Cardiac muscle cell (in vitro differentiated cells and primary cell): ENCODE measurements around the gene ZBTB46. TPM values are rescaled to one million over a fixed set of nuclear protein-coding genes. Genes with fewer than 3 reads are reported as not detected.

Experiments
- DNase-seq, 2 donors: peaks; one replicate each; pipeline versions ENCODE4 v3.0.0 to v3.0.0-alpha.2; 2010 to 2017; ENCODE audit warnings: low read depth in 1 of 2, low spot score in 1 of 2
- H3K27ac ChIP-seq: fragments of 200-600 bp; sonication (generic); 2 replicates; pipeline ENCODE4 v1.5.1; 2016
- H3K27me3 ChIP-seq: fragments of 200-600 bp; sonication (generic); 2 replicates; pipeline ENCODE4 v1.6.0; 2016; ENCODE audit warnings: control low read depth
- H3K36me3 ChIP-seq: fragments of 200-600 bp; sonication (generic); 2 replicates; pipeline ENCODE4 v1.5.1; 2016; ENCODE audit warnings: control low read depth
- H3K4me1 ChIP-seq: fragments of 200-600 bp; sonication (generic); 2 replicates; pipeline ENCODE4 v1.8.1; 2017; ENCODE audit warnings: low read depth, mild to moderate bottlenecking, mixed run types
- H3K4me3 ChIP-seq: fragments of 200-600 bp; sonication (generic); 2 replicates; pipeline ENCODE4 v1.5.1; 2016; ENCODE audit warnings: mild to moderate bottlenecking
- H3K9me3 ChIP-seq: fragments of 200-600 bp; sonication (generic); 2 replicates; pipeline ENCODE4 v1.5.1; 2017; ENCODE audit warnings: low read depth, mild to moderate bottlenecking, control low read depth
- CTCF ChIP-seq: IDR thresholded peaks from 2 replicates; pipeline ENCODE4 v1.5.1; 2012; ENCODE audit warnings: low read depth, mild to moderate bottlenecking, low read length
- polyA plus RNA-seq: library from polyadenylated mRNA; unstranded; fragments of >200 nt; fragmentation: Nextera tagmentation; extraction: Ambion mirVana; gene quantifications from 2 replicates; pipeline ENCODE4 v1.2.1, GENCODE V29; 2016
- total RNA-seq: library from RNA; depleted of rRNA; stranded (reverse); fragments of >200 nt; gene quantifications from 2 replicates; pipeline ENCODE4 v1.2.3, GENCODE V29; 2016

Gene ZBTB46
- total and polyA plus RNA-seq, 2 experiments from 2014 or later: 24.1 to 53.4 TPM

- Histone ChIP-seq H3K27ac (peak overlapping the region; percentile 69), H3K9me3 (no peaks in the 10 kb centered on the region), H3K4me1 (peaks cover 34% of the 10 kb centered on the region), H3K27me3 (no peaks in the 10 kb centered on the region), H3K4me3 (peak overlapping the region; percentile 62), H3K36me3 (no peaks in the 10 kb centered on the region)
- peak in 1 of 2 donors; percentile 62 for DNase-seq
- TF ChIP-seq CTCF: no peak
Observed at GRCh38 chr20:63831646-63831992, 555 bp upstream of the ZBTB46 start.

- H3K27me3 ChIP-seq: no peaks in the 10 kb centered on the region
- H3K27ac ChIP-seq: peak overlapping the region; percentile 2
- no peaks in the 10 kb centered on the region for H3K36me3 ChIP-seq
- peaks cover 37% of the 10 kb centered on the region for H3K4me1 ChIP-seq
- peak in 1 of 2 donors; percentile 49 for DNase-seq
- TF ChIP-seq CTCF: no peak
- H3K4me3 ChIP-seq: peak overlapping the region; percentile 99
- H3K9me3 ChIP-seq: no peaks in the 10 kb centered on the region
Observed at GRCh38 chr20:63829945-63830835, 874 bp downstream of the ZBTB46 start.

- Histone ChIP-seq H3K9me3 (no peaks in the 10 kb centered on the region), H3K36me3 (no peaks in the 10 kb centered on the region), H3K27ac (peak overlapping the region; percentile 2), H3K4me3 (peak overlapping the region; percentile 99), H3K4me1 (peaks cover 33% of the 10 kb centered on the region), H3K27me3 (no peaks in the 10 kb centered on the region)
- DNase-seq: no peak
- no peak for TF ChIP-seq CTCF
Observed at GRCh38 chr20:63829603-63829944, 1.5 kb downstream of the ZBTB46 start.

GRCh38 chr20:63828951-63829350, 2.1 kb downstream of the ZBTB46 start:
- H3K9me3 ChIP-seq: no peaks in the 10 kb centered on the region
- H3K27me3 ChIP-seq: no peaks in the 10 kb centered on the region
- peak overlapping the region; percentile 49 for H3K27ac ChIP-seq
- H3K36me3 ChIP-seq: no peaks in the 10 kb centered on the region
- peaks cover 27% of the 10 kb centered on the region for H3K4me1 ChIP-seq
- no peak for TF ChIP-seq CTCF
- peak overlapping the region; percentile 99 for H3K4me3 ChIP-seq
- no peak for DNase-seq

- Histone ChIP-seq H3K4me3 (peak overlapping the region; percentile 99), H3K4me1 (peaks cover 23% of the 10 kb centered on the region), H3K27ac (peak overlapping the region; percentile 49), H3K36me3 (no peaks in the 10 kb centered on the region), H3K27me3 (no peaks in the 10 kb centered on the region), H3K9me3 (no peaks in the 10 kb centered on the region)
- no peak for TF ChIP-seq CTCF
- DNase-seq: no peak
Observed at GRCh38 chr20:63828545-63828944, 2.5 kb downstream of the ZBTB46 start.
